ENCODE measurements around the gene TH. TPM values are rescaled to one million over a fixed set of nuclear protein-coding genes. Genes with fewer than 3 reads are reported as not detected.

The TH gene
- total RNA-seq, 4 donors from 2014 or later = 0.27 TPM; not detected in 2

DNA sequence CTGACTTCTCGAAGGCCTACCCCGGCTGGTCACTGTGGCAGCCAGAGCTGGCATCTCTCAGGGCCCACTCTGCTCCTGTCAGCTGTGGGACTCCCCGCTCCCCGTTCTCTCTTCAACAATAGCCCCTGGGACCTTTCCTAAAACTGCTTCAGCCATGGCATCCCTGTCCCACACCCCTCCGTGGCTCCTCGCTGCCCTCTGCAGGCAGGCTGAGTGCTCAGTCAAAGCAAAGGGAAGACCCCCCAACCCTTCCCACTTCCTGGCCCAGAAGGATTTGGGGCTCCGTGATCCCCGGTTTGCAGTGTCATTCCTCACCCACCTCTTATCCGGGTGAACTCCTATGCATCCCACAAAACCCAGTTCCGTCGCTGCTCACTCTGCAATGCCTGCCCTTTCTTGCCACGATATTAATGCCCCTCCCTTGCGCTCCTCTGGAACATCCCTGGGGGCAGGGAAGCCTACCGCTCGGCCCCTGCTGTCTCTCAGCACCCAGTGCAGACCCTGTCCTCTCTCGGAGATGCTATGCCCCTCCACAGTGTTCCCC is 1.6 kb upstream of the TH start:
- Histone ChIP-seq H3K27me3 (peaks cover 62% of the 10 kb centered on the region), H3K4me3 (no peak overlapping the region), H3K4me1 (no peaks in the 10 kb centered on the region), H3K27ac (no peak overlapping the region), H3K9me3 (no peaks in the 10 kb centered on the region), H3K36me3 (no peaks in the 10 kb centered on the region)
- WGBS, 2 donors (ENCODE audit: low coverage in 1 of 2) = 83 to 91% methylated on average over 8 to 10 of the region's 16 CpGs
- ATAC-seq = no peak
- TF ChIP-seq POLR2AphosphoS5 (IDR thresholded peaks at IDR 0.05) = no peak
- TF ChIP-seq POLR2A (IDR thresholded peaks at IDR 0.05) = no peak
- TF ChIP-seq, protein P1, sequence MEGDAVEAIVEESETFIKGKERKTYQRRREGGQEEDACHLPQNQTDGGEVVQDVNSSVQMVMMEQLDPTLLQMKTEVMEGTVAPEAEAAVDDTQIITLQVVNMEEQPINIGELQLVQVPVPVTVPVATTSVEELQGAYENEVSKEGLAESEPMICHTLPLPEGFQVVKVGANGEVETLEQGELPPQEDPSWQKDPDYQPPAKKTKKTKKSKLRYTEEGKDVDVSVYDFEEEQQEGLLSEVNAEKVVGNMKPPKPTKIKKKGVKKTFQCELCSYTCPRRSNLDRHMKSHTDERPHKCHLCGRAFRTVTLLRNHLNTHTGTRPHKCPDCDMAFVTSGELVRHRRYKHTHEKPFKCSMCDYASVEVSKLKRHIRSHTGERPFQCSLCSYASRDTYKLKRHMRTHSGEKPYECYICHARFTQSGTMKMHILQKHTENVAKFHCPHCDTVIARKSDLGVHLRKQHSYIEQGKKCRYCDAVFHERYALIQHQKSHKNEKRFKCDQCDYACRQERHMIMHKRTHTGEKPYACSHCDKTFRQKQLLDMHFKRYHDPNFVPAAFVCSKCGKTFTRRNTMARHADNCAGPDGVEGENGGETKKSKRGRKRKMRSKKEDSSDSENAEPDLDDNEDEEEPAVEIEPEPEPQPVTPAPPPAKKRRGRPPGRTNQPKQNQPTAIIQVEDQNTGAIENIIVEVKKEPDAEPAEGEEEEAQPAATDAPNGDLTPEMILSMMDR (IDR thresholded peaks at IDR 0.05) = no peak
- TF ChIP-seq EP300 (IDR thresholded peaks at IDR 0.05) = no peak

DNA sequence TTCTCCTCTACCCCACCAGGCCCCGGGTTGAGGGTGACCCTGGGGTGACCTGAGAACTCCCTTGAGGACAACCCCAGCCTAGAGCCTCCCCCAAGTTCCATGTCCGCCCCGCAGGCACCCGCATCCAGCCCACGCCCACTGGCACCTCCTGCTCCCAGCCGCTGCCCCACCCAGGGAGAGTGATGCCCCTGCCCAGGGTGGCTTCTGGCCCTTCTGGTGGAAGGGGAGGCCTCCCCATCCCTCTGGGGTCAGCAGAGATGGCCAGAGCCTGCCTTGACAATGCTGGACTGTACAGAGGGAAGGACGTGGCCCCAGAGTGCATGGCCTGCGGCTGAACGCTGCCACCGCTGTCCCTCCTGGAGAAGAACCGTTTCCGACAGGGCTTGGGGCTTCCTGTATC is 1.1 kb upstream of the TH start:
- Histone ChIP-seq H3K9me3 (no peaks in the 10 kb centered on the region), H3K4me3 (no peak overlapping the region), H3K27ac (no peak overlapping the region), H3K36me3 (no peaks in the 10 kb centered on the region), H3K27me3 (peaks cover 62% of the 10 kb centered on the region), H3K4me1 (no peaks in the 10 kb centered on the region)
- WGBS, 2 donors (ENCODE audit: low coverage in 1 of 2) = 93% methylated on average over 7 of the region's 12 CpGs; no CpG with 5 or more reads in 1 of the 2 donors
- TF ChIP-seq, protein P1 (IDR thresholded peaks at IDR 0.05) = no peak
- no peak for TF ChIP-seq EP300 (IDR thresholded peaks at IDR 0.05)
- no peak for TF ChIP-seq POLR2AphosphoS5 (IDR thresholded peaks at IDR 0.05)
- TF ChIP-seq POLR2A (IDR thresholded peaks at IDR 0.05) = no peak
- no peak for ATAC-seq

GRCh38 chr11:2169626-2170570 is 1.7 kb downstream of the TH start:
- 50 to 90% methylated on average over 2 to 6 of the region's 45 CpGs for WGBS, 2 donors (ENCODE audit: low coverage in 1 of 2)
- TF ChIP-seq EP300 (IDR thresholded peaks at IDR 0.05) (no peak), POLR2AphosphoS5 (IDR thresholded peaks at IDR 0.05) (no peak), POLR2A (IDR thresholded peaks at IDR 0.05) (no peak)
- TF ChIP-seq, protein P1 (IDR thresholded peaks at IDR 0.05) = no peak
- Histone ChIP-seq H3K36me3 (no peaks in the 10 kb centered on the region), H3K27me3 (peaks cover 81% of the 10 kb centered on the region), H3K4me1 (peaks cover 0 to 10% (median 7%) of the 10 kb centered on the region in 3 donors), H3K27ac (no peak overlapping the region), H3K9me3 (no peaks in the 10 kb centered on the region), H3K4me3 (no peak overlapping the region)
- ATAC-seq = no peak

GRCh38 chr11:2169005-2169378 is 2.6 kb downstream of the TH start:
- TF ChIP-seq POLR2A (IDR thresholded peaks at IDR 0.05) = no peak
- no peak for TF ChIP-seq POLR2AphosphoS5 (IDR thresholded peaks at IDR 0.05)
- TF ChIP-seq, protein P1 (IDR thresholded peaks at IDR 0.05) = no peak
- TF ChIP-seq EP300 (IDR thresholded peaks at IDR 0.05) = no peak
- WGBS, 2 donors (ENCODE audit: low coverage in 1 of 2) = no CpG with 5 or more reads among the region's 10 CpGs
- Histone ChIP-seq H3K4me3 (no peak overlapping the region), H3K27me3 (peaks cover 84% of the 10 kb centered on the region), H3K9me3 (no peaks in the 10 kb centered on the region), H3K36me3 (no peaks in the 10 kb centered on the region), H3K4me1 (peaks cover 0 to 10% (median 7%) of the 10 kb centered on the region in 3 donors), H3K27ac (no peak overlapping the region)
- no peak for ATAC-seq

All from gastroesophageal sphincter (tissue), 4 donors.